ENCODE data around the gene EREG. TPM values are rescaled to one million over a fixed set of nuclear protein-coding genes. Genes with fewer than 3 reads are reported as not detected.
A peak's percentile ranks its signal among the peaks of the same experiment; 100 is the strongest.

Gene EREG
- total and polyA plus RNA-seq, 5 donors, result 0.08 to 0.29 (median 0.18) TPM

GRCh38 chr4:74344031-74344430, 20.9 kb upstream of the EREG start:
- WGBS, result 35% methylated on average over 1 of the region's 1 CpG
- Histone ChIP-seq H3K9me3 (ENCODE audit: control insufficient read depth, low read length) (no peaks in the 10 kb centered on the region), H3K27me3 (ENCODE audit: control insufficient read depth, insufficient read depth) (peaks cover 2% of the 10 kb centered on the region), H3K4me1 (ENCODE audit: control insufficient read depth, insufficient read depth, low read length) (no peaks in the 10 kb centered on the region), H3K27ac (ENCODE audit: low read length) (no peak overlapping the region), H3K4me3 (ENCODE audit: low read length) (no peak overlapping the region)
- DNase-seq, result no peak
- intact Hi-C loops (cut with DNase I), result no loop called here
- ATAC-seq, result no peak

- Histone ChIP-seq H3K27ac (ENCODE audit: low read length) (no peak overlapping the region), H3K4me1 (ENCODE audit: control insufficient read depth, insufficient read depth, low read length) (no peaks in the 10 kb centered on the region), H3K9me3 (ENCODE audit: control insufficient read depth, low read length) (no peaks in the 10 kb centered on the region), H3K27me3 (ENCODE audit: control insufficient read depth, insufficient read depth) (no peaks in the 10 kb centered on the region), H3K4me3 (ENCODE audit: low read length) (no peak overlapping the region)
- ATAC-seq, result no peak
- intact Hi-C loops (cut with DNase I), result no loop called here
- WGBS, result 69% methylated on average over 4 of the region's 4 CpGs
- DNase-seq, result no peak
Observed at GRCh38 chr4:74353858-74354257, 11.1 kb upstream of the EREG start.

DNA sequence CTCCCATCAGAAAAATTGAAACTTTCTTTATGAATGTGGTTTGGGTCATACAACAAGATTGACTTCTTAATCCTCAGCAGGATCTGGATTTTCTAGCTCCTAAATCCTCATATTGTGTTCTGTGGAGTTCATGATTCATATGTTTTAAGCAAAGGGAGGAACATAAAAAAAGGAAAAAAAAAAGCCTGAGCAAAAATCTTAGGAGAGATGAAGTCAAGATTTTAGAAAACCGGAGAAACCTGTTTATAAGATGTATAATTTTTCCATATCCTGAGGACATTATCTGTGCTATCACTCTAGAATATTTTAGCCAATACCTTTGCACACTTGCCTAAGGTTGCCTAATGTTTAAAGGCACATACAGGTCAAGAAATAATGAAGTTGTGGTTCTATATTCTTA, 7.0 kb upstream of the EREG start:
- 81% methylated on average over 1 of the region's 1 CpG for WGBS
- DNase-seq, result no peak
- no peak for ATAC-seq

GRCh38 chr4:74361671-74362070, 3.3 kb upstream of the EREG start:
- Histone ChIP-seq H3K4me1 (ENCODE audit: control insufficient read depth, insufficient read depth, low read length) (peaks cover 4% of the 10 kb centered on the region), H3K4me3 (ENCODE audit: low read length) (no peak overlapping the region), H3K9me3 (ENCODE audit: control insufficient read depth, low read length) (no peaks in the 10 kb centered on the region), H3K27me3 (ENCODE audit: control insufficient read depth, insufficient read depth) (no peaks in the 10 kb centered on the region), H3K27ac (ENCODE audit: low read length) (no peak overlapping the region)
- ATAC-seq (no peak), DNase-seq (no peak)
- WGBS, result 60% methylated on average over 4 of the region's 4 CpGs
- intact Hi-C loops (cut with DNase I), result no loop called here

More for the DNA sequence above, 7.0 kb upstream of the EREG start:
- Histone ChIP-seq H3K9me3 (ENCODE audit: control insufficient read depth, low read length) (no peaks in the 10 kb centered on the region), H3K4me3 (ENCODE audit: low read length) (no peak overlapping the region), H3K27ac (ENCODE audit: low read length) (no peak overlapping the region), H3K27me3 (ENCODE audit: control insufficient read depth, insufficient read depth) (no peaks in the 10 kb centered on the region), H3K4me1 (ENCODE audit: control insufficient read depth, insufficient read depth, low read length) (no peaks in the 10 kb centered on the region)
- intact Hi-C loops (cut with DNase I), result no loop called here

- 91% methylated on average over 3 of the region's 3 CpGs for WGBS
- no peaks in the 10 kb centered on the region for H3K27me3 ChIP-seq (ENCODE audit: control insufficient read depth, insufficient read depth)
Observed at GRCh38 chr4:74362347-74362746, 2.6 kb upstream of the EREG start.

GRCh38 chr4:74364256-74364651, 691 bp upstream of the EREG start:
- peaks cover 4% of the 10 kb centered on the region for H3K4me1 ChIP-seq (ENCODE audit: control insufficient read depth, insufficient read depth, low read length)
- H3K27me3 ChIP-seq (ENCODE audit: control insufficient read depth, insufficient read depth), result no peaks in the 10 kb centered on the region
- H3K9me3 ChIP-seq (ENCODE audit: control insufficient read depth, low read length), result no peaks in the 10 kb centered on the region
- WGBS, result 41% methylated on average over 8 of the region's 8 CpGs
- H3K27ac ChIP-seq (ENCODE audit: low read length), result no peak overlapping the region
- H3K4me3 ChIP-seq (ENCODE audit: low read length), result no peak overlapping the region
- intact Hi-C loops (cut with DNase I), result no loop called here
- ATAC-seq, result no peak
- DNase-seq, result no peak

More at GRCh38 chr4:74362347-74362746, 2.6 kb upstream of the EREG start:
- no peak for DNase-seq
- no peak overlapping the region for H3K4me3 ChIP-seq (ENCODE audit: low read length)
- H3K27ac ChIP-seq (ENCODE audit: low read length), result no peak overlapping the region
- intact Hi-C loops (cut with DNase I), result no loop called here
- H3K9me3 ChIP-seq (ENCODE audit: control insufficient read depth, low read length), result no peaks in the 10 kb centered on the region
- no peak for ATAC-seq
- H3K4me1 ChIP-seq (ENCODE audit: control insufficient read depth, insufficient read depth, low read length), result peaks cover 4% of the 10 kb centered on the region

DNA sequence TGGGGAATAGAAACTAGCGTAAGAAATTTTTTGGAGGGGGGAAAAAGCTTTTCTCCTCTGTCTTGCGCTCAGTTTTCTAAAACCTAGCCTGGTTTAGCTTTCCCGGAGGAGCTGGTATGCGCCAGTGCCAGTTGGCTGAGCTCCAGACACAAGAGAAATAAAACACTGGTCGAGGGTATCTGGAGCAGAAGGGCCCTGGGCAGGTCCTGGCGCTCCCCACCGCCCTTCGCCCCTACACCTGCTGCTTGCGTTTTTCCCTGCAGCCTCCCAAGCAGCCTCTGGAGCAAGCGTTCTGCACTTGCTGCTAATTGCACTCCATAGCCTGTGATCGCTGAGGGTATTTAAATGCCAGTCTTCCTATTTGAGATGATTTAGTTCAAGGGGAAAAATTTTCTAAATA, 816 bp downstream of the EREG start:
- WGBS, result 16% methylated on average over 11 of the region's 11 CpGs
- DNase-seq (peak in 2 of 3 donors; percentile 11 to 23), ATAC-seq (peak; percentile 16 to 38)

GRCh38 chr4:74366367-74366911, 1.5 kb downstream of the EREG start:
- Histone ChIP-seq H3K4me1 (ENCODE audit: control insufficient read depth, insufficient read depth, low read length) (peaks cover 4% of the 10 kb centered on the region), H3K4me3 (ENCODE audit: low read length) (no peak overlapping the region), H3K27me3 (ENCODE audit: control insufficient read depth, insufficient read depth) (no peaks in the 10 kb centered on the region), H3K27ac (ENCODE audit: low read length) (no peak overlapping the region), H3K9me3 (ENCODE audit: control insufficient read depth, low read length) (no peaks in the 10 kb centered on the region)
- DNase-seq, result no peak
- 58% methylated on average over 2 of the region's 2 CpGs for WGBS
- no peak for ATAC-seq
- intact Hi-C loops (cut with DNase I), result no loop called here

More for the DNA sequence above, 816 bp downstream of the EREG start:
- intact Hi-C loops (cut with DNase I), result no loop called here
- Histone ChIP-seq H3K27me3 (ENCODE audit: control insufficient read depth, insufficient read depth) (no peaks in the 10 kb centered on the region), H3K4me1 (ENCODE audit: control insufficient read depth, insufficient read depth, low read length) (peaks cover 4% of the 10 kb centered on the region), H3K9me3 (ENCODE audit: control insufficient read depth, low read length) (no peaks in the 10 kb centered on the region), H3K27ac (ENCODE audit: low read length) (no peak overlapping the region), H3K4me3 (ENCODE audit: low read length) (peak overlapping the region; percentile 56)

DNA sequence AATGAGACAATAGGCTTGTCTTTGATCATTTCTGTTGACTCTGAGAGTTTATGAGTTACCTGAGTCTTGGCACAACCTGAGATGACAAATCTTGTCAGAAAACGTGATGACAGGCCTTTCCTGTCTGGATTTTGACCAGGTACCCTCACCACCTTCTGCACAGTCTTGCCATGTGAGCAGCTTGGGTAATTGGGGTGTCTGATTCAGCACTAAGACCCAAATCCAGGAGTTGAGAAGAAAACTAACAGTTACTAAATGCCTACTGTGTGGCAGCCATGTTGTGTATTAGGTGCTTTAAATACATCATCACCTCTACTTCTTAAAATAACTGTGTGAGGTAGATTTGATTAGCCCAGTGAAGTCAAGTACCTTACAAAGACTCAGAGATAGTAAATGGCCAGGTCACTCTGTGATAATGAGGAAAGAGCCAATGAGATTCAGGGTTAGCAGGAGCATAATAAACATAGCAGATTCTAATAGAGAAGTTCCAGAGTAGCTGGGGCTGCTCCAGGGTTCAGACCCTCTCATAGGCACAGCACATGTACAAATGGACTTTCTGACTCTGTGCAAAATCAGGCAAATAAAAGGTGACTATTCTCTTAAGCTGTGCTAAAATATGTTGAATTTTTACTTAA, 2.8 kb downstream of the EREG start:
- no peaks in the 10 kb centered on the region for H3K9me3 ChIP-seq (ENCODE audit: control insufficient read depth, low read length)
- intact Hi-C loops (cut with DNase I), result no loop called here
- WGBS, result 41% methylated on average over 1 of the region's 1 CpG
- no peak for DNase-seq
- peaks cover 4% of the 10 kb centered on the region for H3K4me1 ChIP-seq (ENCODE audit: control insufficient read depth, insufficient read depth, low read length)
- no peaks in the 10 kb centered on the region for H3K27me3 ChIP-seq (ENCODE audit: control insufficient read depth, insufficient read depth)
- no peak overlapping the region for H3K27ac ChIP-seq (ENCODE audit: low read length)
- no peak for ATAC-seq
- H3K4me3 ChIP-seq (ENCODE audit: low read length), result no peak overlapping the region

GRCh38 chr4:74368596-74368995, 3.7 kb downstream of the EREG start:
- intact Hi-C loops (cut with DNase I), result no loop called here
- ATAC-seq, result no peak
- no peak overlapping the region for H3K27ac ChIP-seq (ENCODE audit: low read length)

DNA sequence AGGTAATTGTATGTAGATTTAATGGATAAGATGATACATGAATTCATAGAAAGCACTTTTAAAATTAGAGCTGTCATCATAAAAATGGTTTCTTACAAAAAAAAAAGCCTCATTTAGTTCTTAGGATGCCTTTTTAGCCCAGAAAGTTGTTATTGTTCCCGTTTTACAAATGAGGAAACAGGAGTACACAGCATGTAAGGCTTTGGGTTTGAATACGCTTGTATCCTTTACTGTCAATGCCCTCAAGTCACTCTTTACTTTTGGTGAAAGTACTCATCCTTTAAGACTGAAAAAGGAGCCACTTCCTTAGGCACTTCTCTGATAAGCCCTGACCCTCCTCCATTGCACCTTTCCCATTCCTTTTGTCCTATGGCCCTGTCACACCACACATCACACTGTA, 4.9 kb downstream of the EREG start:
- Histone ChIP-seq H3K9me3 (ENCODE audit: control insufficient read depth, low read length) (no peaks in the 10 kb centered on the region), H3K4me3 (ENCODE audit: low read length) (no peak overlapping the region), H3K27ac (ENCODE audit: low read length) (no peak overlapping the region), H3K4me1 (ENCODE audit: control insufficient read depth, insufficient read depth, low read length) (peaks cover 3% of the 10 kb centered on the region), H3K27me3 (ENCODE audit: control insufficient read depth, insufficient read depth) (no peaks in the 10 kb centered on the region)
- ATAC-seq (no peak), DNase-seq (no peak)
- 67% methylated on average over 2 of the region's 2 CpGs for WGBS
- intact Hi-C loops (cut with DNase I), result loop anchor here (5.0 to 10.0 kb wide), 5 partner anchors 162 to 305 kb away; no protein-coding TSS in a partner anchor

More at GRCh38 chr4:74368596-74368995, 3.7 kb downstream of the EREG start:
- H3K27me3 ChIP-seq (ENCODE audit: control insufficient read depth, insufficient read depth), result no peaks in the 10 kb centered on the region
- peaks cover 4% of the 10 kb centered on the region for H3K4me1 ChIP-seq (ENCODE audit: control insufficient read depth, insufficient read depth, low read length)
- no peak overlapping the region for H3K4me3 ChIP-seq (ENCODE audit: low read length)
- no peaks in the 10 kb centered on the region for H3K9me3 ChIP-seq (ENCODE audit: control insufficient read depth, low read length)
- 55% methylated on average over 4 of the region's 4 CpGs for WGBS
- no peak for DNase-seq

All from right cardiac atrium (tissue), 5 donors.